ENCODE data around the gene ANO5. TPM values are rescaled to one million over a fixed set of nuclear protein-coding genes. Genes with fewer than 3 reads are reported as not detected.
"Not testable (repeated sequence)": the region's sequence is repeated elsewhere in the genome, so short reads cannot be mapped to it uniquely, and the experiment has no call there.

ANO5 gene
- total RNA-seq, 1 donor from 2014 or later = under 0.01 TPM

DNA sequence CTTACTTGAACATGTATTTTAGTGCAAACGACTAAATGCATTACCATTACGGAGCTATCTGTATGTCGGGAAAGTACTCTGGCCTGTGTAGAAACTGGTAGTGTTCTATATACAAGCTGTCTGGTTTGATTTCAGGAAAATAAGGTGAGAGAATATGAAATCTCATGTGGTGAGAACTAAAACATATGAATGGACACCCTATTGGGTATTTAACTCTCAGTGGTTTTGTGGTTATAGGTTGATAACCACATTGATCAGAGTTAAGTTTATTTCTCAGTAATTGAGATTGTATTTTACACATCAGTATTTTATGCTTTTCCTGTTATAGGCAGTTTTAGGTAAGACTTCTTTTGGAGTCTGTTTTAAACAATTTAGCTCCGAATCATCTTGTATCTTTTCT, 10.4 kb downstream of the ANO5 start:
- DNase-seq (ENCODE audit: low read depth in 2 of 2) = no peak

DNA sequence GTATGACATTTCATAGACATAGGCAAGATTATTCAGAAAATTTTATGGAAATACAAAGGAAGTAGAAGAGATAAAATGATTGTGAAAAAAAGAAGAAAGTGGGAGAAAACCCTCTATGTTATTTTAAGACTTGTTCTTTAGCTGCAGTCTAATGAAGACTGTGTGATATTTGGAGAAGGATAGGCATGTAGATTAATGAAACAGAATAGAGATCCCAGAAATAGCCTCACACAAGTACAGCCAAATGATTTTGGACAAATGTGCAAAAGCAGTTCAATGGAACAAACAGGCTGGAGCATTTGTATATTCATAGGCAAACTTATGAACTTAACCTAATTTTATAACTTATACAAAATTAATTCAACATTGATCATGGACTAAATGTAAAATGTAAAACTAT, 14.3 kb downstream of the ANO5 start:
- no peak for DNase-seq (ENCODE audit: low read depth in 2 of 2)

DNA sequence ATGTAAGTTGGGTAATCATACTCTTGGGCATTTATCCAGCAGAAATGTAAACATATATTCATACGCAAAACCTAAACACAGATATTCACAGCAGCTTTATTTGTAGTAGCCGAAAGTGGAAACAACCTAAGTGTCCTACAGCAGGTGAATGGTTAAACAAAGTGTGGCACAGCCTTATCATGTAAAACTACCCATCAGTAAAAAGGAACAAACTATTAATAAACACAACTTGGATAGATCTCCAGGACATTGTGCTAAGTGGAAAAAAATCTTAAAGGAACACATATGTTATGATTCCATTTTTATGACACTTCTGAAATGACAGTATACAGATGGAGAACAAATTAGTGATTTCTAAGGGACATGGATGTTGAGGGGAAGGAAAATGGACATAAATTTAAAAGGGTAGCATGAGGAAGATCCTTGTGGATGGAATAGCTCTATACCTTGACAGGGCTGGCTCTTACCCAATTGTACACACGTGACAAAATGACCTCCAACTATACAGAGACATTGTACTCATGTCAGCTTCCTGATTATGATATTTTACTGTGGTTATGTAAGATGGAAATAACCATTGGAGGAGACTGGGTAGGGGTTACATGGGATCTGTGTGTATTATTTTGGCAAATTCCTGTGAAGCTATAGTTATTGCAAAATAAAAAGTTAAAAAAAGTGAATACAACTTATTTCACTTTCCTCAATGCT, 15.4 kb downstream of the ANO5 start:
- no peak for DNase-seq (ENCODE audit: low read depth in 2 of 2)

DNA sequence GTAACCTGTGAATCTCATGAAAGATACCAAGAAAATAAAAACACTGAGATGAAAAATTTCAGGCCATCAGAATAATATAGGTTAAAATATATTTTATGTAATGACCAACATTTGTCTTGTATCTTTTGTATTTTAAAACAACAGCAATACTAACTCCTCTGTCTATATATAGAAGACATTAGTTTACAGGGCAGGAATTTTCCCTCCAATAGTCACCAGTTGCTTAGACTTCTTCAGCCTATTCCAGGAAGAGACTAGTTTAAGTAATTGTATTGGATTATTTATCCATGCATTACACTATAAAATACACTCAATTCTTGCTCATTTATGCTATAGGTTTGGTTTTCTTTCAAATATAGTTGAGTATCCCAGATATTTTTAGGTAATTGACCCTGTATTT, 24.1 kb downstream of the ANO5 start:
- no peak for DNase-seq (ENCODE audit: low read depth in 2 of 2)

DNA sequence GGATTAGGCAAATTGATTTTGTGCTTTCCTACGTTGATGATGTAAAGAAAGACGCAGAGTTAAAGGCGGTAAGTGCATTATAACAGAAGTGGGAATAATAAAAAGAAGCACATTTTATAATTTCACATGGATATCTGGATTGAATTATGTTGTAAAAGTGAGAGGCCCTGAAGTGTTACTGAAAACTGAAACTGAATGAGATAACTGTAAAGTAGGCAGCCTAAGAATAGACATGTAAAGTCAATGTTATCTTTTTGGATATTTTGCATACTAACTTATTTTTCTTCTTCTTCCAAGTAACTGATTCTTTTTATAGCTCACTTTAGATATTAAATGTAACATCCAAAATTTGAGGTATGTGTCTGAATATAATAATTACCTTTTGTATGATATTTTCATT, 28.3 kb downstream of the ANO5 start:
- no peak for DNase-seq (ENCODE audit: low read depth in 2 of 2)

DNA sequence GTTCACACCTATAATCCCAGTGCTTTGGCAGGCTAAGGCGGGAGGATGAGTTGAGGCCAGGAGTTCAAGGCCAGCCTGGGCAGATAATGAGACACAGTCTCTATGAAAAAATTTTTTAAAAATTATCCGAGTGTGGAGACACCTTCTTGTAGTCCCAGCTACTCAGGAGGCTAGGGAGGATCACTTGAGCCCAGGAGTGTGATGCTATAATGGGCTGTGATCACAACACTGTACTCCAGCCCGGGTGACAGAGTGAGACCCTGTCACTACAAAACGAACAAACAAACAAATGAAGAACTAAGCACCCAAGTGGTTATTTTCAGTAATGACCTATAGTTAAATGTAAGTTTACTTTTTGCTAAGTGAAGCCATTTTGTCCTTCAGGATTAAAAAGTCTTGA, 32.3 kb downstream of the ANO5 start:
- no peak for DNase-seq (ENCODE audit: low read depth in 2 of 2)

DNA sequence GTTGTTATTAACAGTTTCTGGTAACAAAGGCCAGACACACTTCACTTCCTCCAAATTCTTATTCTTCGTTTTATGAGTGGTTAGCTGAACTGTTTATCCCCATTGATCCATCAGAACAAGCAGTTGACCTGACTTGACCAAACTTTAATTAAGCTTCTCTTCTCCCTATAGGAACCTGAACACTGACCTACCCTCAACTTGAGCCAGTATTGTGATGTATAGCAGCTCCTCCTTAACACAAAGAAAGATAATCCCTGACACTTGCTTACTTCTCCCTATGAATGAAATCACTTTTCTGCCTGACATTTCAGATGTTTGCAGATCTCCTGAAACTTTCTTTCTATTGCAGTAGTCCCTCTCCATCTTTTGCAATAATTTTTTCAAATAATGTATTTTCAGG, 41.9 kb downstream of the ANO5 start:
- DNase-seq (ENCODE audit: low read depth in 2 of 2) = no peak

DNA sequence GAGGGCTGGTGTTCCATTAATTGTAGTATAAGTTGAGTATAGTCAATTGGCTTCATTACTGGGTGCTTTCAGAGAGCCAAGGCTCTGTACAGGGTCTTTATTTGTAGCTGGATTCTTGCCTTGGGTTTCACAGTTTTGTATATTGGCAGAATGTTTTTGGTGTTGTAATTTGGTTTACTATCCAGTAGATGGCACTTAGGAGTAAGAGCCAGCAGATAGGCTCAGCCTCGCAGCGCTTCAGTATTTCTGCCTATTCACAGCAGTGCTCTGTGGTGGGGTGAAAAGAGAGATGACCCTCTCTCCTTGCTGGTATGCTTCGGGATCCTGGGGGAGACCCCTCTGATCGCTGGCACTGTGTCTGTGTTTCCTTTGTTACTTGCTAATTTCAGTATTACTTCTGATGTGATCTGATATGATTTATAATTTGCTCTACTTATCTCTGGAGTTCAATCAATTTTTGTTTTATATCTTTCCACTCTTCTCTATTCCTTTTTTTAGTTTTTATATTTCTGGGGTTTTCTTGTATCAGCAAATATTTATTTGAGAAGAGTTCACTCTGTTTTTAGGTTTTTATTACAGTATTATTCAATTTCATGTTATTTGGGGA, 52.2 kb downstream of the ANO5 start:
- peak; percentile 5 to 43 for DNase-seq (ENCODE audit: low read depth in 2 of 2)

DNA sequence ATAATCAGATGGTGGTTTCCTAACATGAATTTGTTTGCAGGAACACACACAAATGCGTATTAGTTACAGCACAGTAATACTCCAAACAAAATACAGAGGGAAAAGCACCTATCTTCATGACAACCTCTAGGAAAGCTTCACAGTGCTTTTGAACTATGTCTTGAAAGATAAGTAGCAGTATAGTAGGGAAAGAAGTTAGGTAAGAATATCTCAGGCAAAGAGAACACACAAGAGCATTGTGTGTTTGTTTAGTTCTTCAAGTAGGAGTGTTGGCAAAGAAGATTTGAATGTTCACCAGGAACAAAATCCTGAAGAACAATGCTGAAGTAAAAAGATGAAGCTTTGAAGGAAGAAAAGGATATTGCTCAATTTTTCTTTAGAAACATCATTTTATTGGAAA, 54.1 kb downstream of the ANO5 start:
- DNase-seq (ENCODE audit: low read depth in 2 of 2) = no peak

DNA sequence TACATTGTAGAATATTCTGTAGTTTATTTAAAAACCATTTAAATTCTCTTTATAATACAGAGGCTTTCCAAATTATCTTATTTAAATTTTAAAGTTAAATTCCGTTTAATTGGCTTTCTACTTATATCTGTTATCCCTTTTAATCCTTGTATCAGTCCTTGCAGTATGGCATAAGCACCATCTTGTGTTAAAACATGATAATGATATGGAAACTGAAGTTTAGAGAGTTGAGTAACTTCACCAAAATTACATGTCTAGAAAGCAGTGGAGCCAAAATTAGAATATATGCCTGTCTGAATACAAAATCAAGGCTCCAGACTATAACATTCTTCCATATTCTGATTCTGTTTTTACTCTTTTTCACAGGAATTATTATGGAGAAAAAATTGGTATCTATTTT, 57.0 kb downstream of the ANO5 start:
- no peak for DNase-seq (ENCODE audit: low read depth in 2 of 2)

DNA sequence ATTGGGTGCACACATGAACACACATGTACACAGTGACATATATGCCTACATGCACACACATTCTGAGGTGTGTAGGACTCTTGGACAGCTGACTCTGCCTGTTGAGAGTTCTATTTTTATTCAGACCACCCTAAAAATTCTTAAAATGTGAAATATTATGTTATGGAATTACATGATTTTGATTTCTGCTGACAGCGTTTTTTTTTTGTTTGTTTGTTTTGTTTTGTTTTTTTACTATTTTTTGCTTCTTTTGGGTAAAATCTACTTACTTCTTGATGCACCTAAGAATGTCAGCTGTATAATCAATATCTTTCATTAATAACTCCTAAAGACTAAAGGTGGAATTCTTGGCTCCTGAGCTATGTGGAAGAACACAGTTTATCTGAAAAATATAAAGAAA, 64.0 kb downstream of the ANO5 start:
- DNase-seq (ENCODE audit: low read depth in 2 of 2) = no peak

DNA sequence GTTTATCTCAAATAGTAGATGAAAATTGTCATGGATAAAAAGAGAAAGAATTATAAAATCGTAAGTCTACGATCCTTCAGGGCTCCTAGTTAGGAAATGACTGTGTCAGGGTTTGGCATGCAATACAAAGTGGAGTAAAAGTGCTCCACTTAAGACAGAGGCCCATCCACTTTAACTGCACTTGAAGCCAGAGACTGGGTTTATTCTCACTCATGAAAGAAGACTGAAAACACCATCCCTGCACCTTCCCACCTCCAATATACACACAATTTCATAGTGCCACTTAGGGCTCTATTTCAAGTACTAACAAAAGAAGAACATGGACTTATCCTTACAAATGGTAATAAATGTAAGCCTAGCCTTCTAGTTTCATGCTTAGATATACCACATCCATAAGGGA, 70.7 kb downstream of the ANO5 start:
- DNase-seq (ENCODE audit: low read depth in 2 of 2) = no peak

DNA sequence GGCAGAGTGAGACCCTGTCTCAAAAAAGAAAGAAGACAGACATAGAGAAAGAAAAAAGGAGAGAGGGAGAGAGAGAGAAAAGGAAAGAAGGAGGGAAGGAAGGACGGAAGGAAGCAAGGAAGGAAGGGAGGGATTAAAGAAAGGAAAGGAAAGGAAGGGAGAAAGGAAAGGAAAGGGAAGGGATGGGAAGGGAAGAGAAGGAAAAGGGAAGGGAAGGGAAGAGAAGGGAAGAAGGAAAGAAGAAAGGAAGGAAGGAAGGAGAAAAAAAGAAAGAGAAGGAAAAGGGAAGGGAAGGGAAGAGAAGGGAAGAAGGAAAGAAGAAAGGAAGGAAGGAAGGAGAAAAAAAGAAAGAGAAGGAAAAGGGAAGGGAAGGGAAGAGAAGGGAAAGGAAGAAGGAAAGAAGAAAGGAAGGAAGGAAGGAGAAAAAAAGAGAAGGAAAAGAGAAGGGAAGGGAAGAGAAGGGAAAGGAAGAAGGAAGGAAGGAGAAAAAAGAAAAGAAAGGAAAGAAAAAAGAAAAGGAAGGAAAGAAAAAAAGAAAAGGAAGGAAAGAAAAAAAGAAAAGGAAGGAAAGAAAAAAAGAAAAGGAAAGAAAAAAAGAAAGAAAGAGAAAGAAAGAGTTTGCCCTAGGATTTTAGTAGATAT, 76.2 kb downstream of the ANO5 start:
- not testable (repeated sequence) for DNase-seq (ENCODE audit: low read depth in 2 of 2)

DNA sequence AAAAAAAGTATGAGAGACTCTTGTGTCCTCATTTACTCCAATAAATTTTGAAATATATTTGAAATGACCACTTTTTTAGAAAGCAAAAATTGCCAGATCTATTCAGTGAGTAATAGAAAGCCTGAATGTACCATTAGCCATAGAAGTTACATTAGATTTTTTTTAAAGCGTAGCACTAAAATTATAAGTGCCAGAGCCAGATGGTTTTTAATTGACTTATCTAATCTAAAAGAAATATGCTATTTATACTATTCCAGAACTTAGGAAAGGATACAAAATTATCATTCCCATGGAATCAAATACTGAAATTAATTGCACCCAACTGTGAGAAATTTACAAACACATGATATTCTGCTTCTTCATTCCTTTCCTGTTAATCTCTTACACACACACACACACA, 80.9 kb downstream of the ANO5 start:
- no peak for DNase-seq (ENCODE audit: low read depth in 2 of 2)

DNA sequence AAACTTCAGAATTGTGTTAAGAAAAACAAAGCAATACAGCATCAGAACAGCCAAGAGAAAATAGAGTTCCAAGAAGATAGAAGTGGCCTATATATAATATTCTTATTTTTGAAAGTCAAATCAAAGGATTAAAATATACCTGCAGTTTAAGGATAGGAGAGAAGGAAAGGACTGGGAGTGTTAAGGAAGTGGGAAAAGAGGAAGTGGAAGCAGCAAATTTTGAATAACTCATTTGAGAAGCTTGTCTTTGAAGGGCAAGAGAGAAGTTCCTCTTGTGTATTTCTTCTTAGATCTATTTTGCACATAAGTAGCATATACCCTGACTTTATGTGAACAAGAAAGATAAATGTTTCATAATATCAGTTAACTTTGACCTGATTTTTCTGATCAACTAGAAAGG, 82.7 kb downstream of the ANO5 start:
- no peak for DNase-seq (ENCODE audit: low read depth in 2 of 2)

DNA sequence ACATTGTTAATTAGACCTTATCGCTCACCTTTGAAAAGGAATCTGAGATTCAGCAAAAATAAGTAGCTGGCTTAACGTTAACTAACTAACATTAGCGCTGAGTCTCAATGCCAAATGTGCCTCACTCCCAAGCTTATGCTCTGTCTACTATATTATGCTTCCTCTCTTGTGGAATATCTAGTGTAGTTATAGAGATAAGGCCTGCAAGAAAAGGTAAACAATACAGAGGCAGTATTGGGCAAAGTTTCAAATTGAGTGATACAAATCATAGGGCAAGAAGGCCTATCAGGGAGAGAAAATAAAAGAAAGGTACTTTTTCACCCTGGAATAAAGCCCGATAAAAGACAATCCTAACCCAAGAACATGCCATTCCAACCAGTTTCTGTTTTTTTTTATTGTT, 83.7 kb downstream of the ANO5 start:
- no peak for DNase-seq (ENCODE audit: low read depth in 2 of 2)

DNA sequence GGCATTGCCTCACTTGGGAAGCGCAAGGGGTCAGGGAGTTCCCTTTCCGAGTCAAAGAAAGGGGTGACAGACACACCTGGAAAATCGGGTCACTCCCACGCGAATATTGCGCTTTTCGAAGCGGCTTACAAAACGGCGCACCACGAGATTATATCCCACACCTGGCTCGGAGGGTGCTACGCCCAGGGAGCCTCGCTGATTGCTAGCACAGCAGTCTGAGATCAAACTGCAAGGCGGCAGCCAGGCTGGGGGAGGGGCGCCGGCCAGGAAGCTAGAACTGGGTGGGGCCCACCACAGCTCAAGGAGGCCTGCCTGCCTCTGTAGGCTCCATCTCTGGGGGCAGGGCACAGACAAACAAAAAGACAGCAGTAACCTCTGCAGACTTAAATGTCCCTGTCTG, 92.1 kb downstream of the ANO5 start:
- not testable (repeated sequence) for DNase-seq (ENCODE audit: low read depth in 2 of 2)

DNA sequence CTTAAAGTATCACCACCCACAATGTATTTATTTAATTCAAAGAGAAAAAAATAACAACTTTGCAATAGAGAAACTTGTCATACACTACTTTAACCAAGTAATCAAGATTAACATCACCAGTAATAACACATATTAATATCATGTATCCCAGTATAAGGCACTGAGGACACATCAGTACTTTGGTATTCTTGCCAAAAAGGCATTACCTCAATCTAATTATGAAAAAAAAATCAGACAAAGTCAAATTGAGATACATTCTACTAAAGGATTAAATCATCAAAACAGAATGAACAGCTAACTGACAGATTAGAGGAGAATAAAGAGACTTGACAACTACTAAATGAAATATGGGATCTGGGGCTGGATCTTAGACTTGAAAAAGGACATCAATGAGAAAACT, 109.5 kb downstream of the ANO5 start:
- no peak for DNase-seq (ENCODE audit: low read depth in 2 of 2)

DNA sequence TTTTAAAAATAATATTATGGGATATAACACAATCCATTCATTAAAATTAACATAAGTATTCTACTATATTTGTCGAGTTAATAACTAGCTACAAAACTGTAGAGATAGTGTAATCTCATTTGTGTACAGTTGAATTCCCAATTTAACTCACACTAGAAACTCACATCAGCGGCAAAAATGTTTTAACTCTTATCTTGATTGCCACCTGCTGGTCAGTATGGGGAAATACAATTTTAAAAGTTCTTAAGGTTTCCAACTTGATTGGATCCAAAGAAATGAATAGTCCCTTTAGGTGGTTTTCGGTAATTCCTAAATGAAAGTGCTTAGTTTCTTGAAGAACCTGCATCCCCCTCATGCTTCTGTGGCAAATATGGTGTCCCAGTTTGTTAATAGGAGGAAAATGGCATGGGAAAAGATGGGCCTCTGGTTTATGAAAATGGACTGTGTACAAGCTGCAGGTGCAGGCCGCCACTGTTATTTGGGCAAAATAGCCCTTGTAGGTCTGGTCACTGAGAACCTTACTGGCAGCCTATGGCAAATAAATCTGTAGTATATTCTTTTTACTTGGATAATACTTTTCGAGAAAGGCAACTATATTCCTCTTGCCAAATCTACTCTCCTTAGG, 111.6 kb downstream of the ANO5 start:
- DNase-seq (ENCODE audit: low read depth in 2 of 2) = peak; percentile 5 to 29

DNA sequence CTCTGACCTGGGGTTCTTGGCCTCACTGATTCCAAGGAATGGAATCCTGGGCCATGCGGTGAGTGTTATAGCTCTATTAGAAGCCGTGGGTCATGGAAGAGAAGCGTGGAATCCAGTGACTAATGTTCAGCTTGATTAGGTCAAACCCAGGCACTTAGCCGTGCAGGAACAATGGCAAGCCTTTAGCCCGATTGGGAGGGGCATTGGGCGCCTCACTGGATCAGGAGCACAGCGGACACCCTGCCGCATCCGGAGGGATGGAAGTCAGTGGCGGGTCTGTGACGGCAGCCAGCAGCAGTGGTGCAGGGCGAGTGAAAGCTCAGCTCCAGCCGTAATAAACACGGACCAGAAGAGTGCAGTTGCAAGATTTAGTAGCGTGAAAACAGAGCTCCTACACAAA, 124.8 kb downstream of the ANO5 start:
- no peak for DNase-seq (ENCODE audit: low read depth in 2 of 2)

DNA sequence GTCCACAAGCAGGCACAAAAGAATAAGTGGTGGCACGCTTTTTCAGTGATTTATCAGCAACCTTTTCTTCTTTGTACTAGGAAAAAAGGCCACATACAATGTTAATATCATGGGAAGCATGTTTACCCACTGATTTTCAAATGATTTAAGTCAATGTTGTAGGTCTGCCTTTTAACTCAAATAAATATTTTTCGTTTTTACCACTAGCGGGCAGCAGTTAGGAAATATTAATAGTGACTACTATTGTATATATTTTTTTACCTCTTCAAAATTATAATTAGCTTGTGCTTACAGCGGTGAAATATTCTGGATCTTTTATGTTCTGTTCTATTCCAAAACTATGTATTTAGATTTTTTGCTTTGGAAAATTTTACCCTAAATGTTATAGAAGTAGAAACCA, 138.9 kb downstream of the ANO5 start:
- no peak for DNase-seq (ENCODE audit: low read depth in 2 of 2)

Measured in dermis microvascular lymphatic vessel endothelial cell (primary cell).